ENCODE results near the gene KDM1B.

Gene KDM1B

GRCh38 chr6:18266523-18266912, 111.3 kb downstream of the KDM1B start:
- H3K9me3 ChIP-seq (ENCODE audit: control insufficient read depth, insufficient read depth, low read depth, low read length): no peaks in the 10 kb centered on the region
- H3K4me3 ChIP-seq (ENCODE audit: low read depth, low read length): no peak overlapping the region
- H3K4me1 ChIP-seq (ENCODE audit: control insufficient read depth, insufficient read depth, low read length): peaks cover 12% of the 10 kb centered on the region; the same call in 1 of the 2 replicates
- ChIA-PET CTCF (interaction anchor here (0.5 to 0.7 kb wide), 4 partner anchors 19 to 1434 kb away, joined by 3 to 4 read pairs (median 4); no protein-coding TSS in a partner anchor), POLR2A (no interaction called here)
- peaks cover 0 to 17% of the 10 kb centered on the region in 2 experiments; a peak in 1 of 3 replicates for H3K36me3 ChIP-seq (ENCODE audit: control insufficient read depth in 2 of 2, insufficient read depth in 1 of 2, low read length in 2 of 2)
- no peak overlapping the region for H3K27ac ChIP-seq (ENCODE audit: extremely low read depth, low read depth, low read length)
- TF ChIP-seq ZNF280D (tag by site-specific recombination; IDR thresholded peaks at IDR 0.05): no peak
- no peak for TF ChIP-seq KLF1 (tag by site-specific recombination; IDR thresholded peaks at IDR 0.05)
- no peak for TF ChIP-seq PATZ1 (tag by site-specific recombination; IDR thresholded peaks at IDR 0.05)
- no peak for TF ChIP-seq SP2 (tag by site-specific recombination; IDR thresholded peaks at IDR 0.05)
- no peak for TF ChIP-seq INSM2 (tag by site-specific recombination; IDR thresholded peaks at IDR 0.05)
- no peak for TF ChIP-seq ZNF560 (tag by site-specific recombination; IDR thresholded peaks at IDR 0.05; ENCODE audit: borderline replicate concordance)
- TF ChIP-seq ZNF114 (tag by site-specific recombination; IDR thresholded peaks at IDR 0.05): no peak
- TF ChIP-seq KLF7 (tag by site-specific recombination; IDR thresholded peaks at IDR 0.05; ENCODE audit: borderline replicate concordance): no peak
- TF ChIP-seq ZNF529 (tag by site-specific recombination; IDR thresholded peaks at IDR 0.05; ENCODE audit: insufficient replicate concordance): no peak
- TF ChIP-seq ZNF449 (tag by site-specific recombination; IDR thresholded peaks at IDR 0.05): no peak
- TF ChIP-seq ZNF324 (tag by site-specific recombination; IDR thresholded peaks at IDR 0.05): no peak
- TF ChIP-seq ZNF148 (tag by site-specific recombination; IDR thresholded peaks at IDR 0.05; ENCODE audit: borderline replicate concordance): no peak
- no peak for TF ChIP-seq ZNF140 (tag by site-specific recombination; IDR thresholded peaks at IDR 0.05)
- TF ChIP-seq ZNF16 (tag by site-specific recombination; IDR thresholded peaks at IDR 0.05; ENCODE audit: low read depth): no peak
- TF ChIP-seq ATF2 (tag by site-specific recombination; IDR thresholded peaks at IDR 0.05; ENCODE audit: low read depth): no peak
- no peak for TF ChIP-seq ZNF521 (tag by site-specific recombination; IDR thresholded peaks at IDR 0.05)
